ENCODE measurements around the gene SERPINA5. TPM values are rescaled to one million over a fixed set of nuclear protein-coding genes. Genes with fewer than 3 reads are reported as not detected.

The SERPINA5 gene
- total RNA-seq, 1 donor from 2014 or later = 4.3 TPM

DNA sequence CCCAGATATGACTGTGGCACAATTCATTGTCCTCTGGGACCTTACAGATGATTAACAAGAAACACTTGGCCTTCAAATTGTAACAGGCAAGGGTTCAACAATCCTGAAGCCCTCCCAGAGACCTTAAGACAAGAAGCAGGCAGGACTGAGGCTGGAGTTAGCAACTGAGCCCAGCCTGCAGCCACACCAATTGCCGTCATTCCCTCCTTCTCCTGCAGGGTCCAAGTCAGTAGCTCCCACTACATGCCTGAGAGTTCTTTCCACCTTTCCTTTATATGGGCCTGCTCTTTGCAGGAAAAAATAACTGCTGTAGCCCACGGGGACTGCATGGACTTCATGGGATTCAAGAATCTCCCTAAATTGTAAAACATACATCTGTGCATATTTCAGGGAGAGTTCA, 22.4 kb upstream of the SERPINA5 start:
- Histone ChIP-seq H3K36me3 (no peaks in the 10 kb centered on the region), H3K27ac (no peak overlapping the region), H3K4me1 (no peaks in the 10 kb centered on the region), H3K9me3 (no peaks in the 10 kb centered on the region), H3K4me3 (no peak overlapping the region), H3K27me3 (no peaks in the 10 kb centered on the region)
- intact Hi-C loops (cut with DNase I) = no loop called here
- TF ChIP-seq, protein P1, sequence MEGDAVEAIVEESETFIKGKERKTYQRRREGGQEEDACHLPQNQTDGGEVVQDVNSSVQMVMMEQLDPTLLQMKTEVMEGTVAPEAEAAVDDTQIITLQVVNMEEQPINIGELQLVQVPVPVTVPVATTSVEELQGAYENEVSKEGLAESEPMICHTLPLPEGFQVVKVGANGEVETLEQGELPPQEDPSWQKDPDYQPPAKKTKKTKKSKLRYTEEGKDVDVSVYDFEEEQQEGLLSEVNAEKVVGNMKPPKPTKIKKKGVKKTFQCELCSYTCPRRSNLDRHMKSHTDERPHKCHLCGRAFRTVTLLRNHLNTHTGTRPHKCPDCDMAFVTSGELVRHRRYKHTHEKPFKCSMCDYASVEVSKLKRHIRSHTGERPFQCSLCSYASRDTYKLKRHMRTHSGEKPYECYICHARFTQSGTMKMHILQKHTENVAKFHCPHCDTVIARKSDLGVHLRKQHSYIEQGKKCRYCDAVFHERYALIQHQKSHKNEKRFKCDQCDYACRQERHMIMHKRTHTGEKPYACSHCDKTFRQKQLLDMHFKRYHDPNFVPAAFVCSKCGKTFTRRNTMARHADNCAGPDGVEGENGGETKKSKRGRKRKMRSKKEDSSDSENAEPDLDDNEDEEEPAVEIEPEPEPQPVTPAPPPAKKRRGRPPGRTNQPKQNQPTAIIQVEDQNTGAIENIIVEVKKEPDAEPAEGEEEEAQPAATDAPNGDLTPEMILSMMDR (IDR thresholded peaks at IDR 0.05) = no peak
- DNase-seq (ENCODE audit: low spot score in 2 of 2) = no peak

DNA sequence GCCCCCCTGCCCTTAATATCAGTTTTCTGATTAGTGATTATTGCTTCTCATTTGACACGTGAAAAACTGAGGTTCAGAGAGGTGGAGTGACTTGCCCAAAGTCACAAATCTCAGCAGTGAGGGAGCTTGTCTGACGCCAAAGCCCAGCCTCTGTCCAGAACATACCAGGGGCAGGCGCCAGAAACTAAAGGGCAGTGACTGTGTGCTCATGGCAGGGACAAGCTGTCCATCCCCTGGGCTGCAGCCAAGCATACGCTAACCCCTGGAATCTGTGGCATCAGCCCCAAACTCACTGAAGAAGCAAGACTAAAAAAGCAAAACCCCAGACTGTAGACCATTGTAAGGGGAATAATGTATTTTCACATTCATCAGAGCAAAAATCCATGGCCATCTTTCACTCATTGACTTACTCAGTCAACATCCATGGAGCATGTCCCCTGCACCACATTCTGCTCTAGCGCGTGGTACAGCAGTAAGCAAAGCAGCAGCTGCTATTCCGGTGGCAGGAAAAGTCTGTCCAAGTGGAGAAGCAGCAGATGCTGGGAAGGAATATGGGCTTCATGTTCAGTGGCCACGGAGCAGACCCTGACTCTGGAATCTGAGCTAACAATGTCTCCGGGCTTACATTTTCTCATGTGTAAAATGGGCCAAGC, 21.5 kb upstream of the SERPINA5 start:
- H3K4me1 ChIP-seq = no peaks in the 10 kb centered on the region
- no peak overlapping the region for H3K27ac ChIP-seq
- no peaks in the 10 kb centered on the region for H3K36me3 ChIP-seq
- DNase-seq (ENCODE audit: low spot score in 2 of 2) = no peak
- no peak overlapping the region for H3K4me3 ChIP-seq
- intact Hi-C loops (cut with DNase I) = no loop called here
- H3K27me3 ChIP-seq = no peaks in the 10 kb centered on the region
- TF ChIP-seq, protein P1 (IDR thresholded peaks at IDR 0.05) = no peak
- no peaks in the 10 kb centered on the region for H3K9me3 ChIP-seq

DNA sequence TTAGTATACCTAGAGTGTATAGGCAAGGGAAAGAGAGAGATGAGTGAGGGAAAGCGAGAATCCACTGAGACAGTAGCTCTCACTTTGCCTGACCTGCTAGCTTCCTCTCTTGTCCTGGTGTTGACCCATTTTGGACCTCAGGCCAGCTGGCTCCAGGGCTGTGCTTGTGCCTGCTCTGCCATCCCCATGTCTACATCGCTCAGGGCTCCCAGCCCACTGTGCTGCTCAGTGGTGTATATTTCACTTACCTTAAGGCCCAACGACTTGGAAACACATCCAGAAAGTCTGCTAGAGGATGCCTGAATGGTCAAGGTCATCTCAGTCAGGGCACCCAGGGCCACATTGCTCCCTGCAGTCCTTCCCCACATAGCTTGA, 20.9 kb upstream of the SERPINA5 start:
- Histone ChIP-seq H3K9me3 (no peaks in the 10 kb centered on the region), H3K4me1 (no peaks in the 10 kb centered on the region), H3K27ac (no peak overlapping the region), H3K27me3 (no peaks in the 10 kb centered on the region), H3K36me3 (no peaks in the 10 kb centered on the region), H3K4me3 (no peak overlapping the region)
- TF ChIP-seq, protein P1 (IDR thresholded peaks at IDR 0.05) = no peak
- no peak for DNase-seq (ENCODE audit: low spot score in 2 of 2)
- intact Hi-C loops (cut with DNase I) = no loop called here

DNA sequence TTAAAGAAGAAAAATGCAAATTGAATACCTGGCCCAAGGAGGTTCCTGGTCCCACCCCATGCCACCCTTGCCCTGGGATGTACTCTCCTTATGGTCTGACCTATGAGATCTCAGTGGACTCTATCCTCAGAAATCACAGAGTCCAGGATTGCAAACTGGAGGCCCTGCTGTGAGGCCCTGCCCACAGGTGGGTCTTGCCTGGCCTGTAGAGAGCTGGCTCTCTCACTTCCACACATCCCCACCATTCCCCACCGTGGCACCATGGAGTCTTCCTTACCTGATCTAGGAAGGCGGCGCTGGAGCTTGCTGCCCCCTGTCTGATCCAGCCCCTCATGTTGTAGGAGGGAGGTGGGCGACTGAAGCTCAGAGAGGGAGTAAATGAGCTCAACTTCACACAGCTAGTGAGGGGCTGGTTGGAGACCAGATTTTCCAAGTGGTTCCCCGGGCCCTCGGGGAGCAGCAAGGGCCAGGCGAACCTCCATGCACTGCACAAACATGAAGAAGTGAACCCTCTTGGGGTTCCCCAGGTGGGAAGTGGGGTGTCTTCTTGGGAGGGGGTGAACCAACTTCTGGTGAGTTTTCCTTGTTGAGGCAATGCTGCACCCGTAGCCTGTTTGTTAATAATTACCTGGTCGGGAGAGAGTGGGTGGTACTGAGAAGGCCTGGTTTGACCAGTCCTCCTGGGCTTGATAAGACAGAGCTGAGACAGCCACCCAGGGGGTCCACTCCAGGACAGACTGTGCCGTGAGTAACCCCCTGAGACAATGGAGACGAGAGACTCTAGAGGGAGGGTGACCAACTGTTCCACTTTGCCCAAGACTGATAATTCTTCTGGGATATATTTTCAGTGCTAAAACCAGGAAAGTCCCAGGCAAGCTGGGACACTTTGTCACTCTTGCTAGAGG, 20.2 kb upstream of the SERPINA5 start, which contains the start of gene SERPINA4:
SERPINA4 (plus strand) TSS at position 692 of the 905 bp plus-strand sequence. CDS start 2,041 bp downstream, outside the sequence.
- no peaks in the 10 kb centered on the region for H3K9me3 ChIP-seq
- no peak for DNase-seq (ENCODE audit: low spot score in 2 of 2)
- no peaks in the 10 kb centered on the region for H3K4me1 ChIP-seq
- H3K27ac ChIP-seq = no peak within 1 kb of the TSS
- H3K4me3 ChIP-seq = no peak within 1 kb of the TSS
- TF ChIP-seq, protein P1 (IDR thresholded peaks at IDR 0.05) = no peak
- H3K27me3 ChIP-seq = no peaks in the 10 kb centered on the region
- H3K36me3 ChIP-seq = no peaks in the 10 kb centered on the region
- intact Hi-C loops (cut with DNase I) = no loop called here

DNA sequence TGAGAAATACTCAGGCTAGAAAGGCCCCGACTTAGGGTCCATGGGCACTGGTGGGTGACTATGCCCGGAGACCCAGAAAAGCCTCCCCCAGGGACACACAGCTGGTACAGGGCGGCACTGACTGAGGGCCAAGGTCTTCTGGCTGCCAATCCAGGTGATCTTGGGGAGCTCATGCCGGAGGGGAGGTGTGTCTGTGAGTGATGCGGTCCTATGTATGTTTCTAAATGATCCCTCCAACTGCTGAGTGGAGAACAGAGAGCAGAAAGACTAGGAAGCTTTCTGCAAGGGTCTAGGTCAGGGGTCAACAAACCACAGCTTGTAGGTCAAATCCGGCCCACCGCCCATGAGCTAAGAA, 19.6 kb upstream of the SERPINA5 start:
- Histone ChIP-seq H3K27me3 (no peaks in the 10 kb centered on the region), H3K9me3 (no peaks in the 10 kb centered on the region), H3K4me1 (no peaks in the 10 kb centered on the region), H3K4me3 (no peak overlapping the region), H3K27ac (no peak overlapping the region), H3K36me3 (no peaks in the 10 kb centered on the region)
- TF ChIP-seq, protein P1 (IDR thresholded peaks at IDR 0.05) = no peak
- intact Hi-C loops (cut with DNase I) = no loop called here
- no peak for DNase-seq (ENCODE audit: low spot score in 2 of 2)

Measured in ascending aorta (tissue), 2 donors.